Muscle of arm (tissue), 14 donors: ENCODE measurements around the gene TBC1D9. TPM values are rescaled to one million over a fixed set of nuclear protein-coding genes. Genes with fewer than 3 reads are reported as not detected.
A peak's percentile ranks its signal among the peaks of the same experiment; 100 is the strongest.
"Not testable (repeated sequence)": the region's sequence is repeated elsewhere in the genome, so short reads cannot be mapped to it uniquely, and the experiment has no call there.

Experiments used
- DNase-seq: peaks from one replicate; pipeline ENCODE4 v3.0.0-alpha.2; 2013
- long read RNA-seq, 11 donors: transcript quantifications; one replicate each; lab custom pipeline, GENCODE V29; 2026
- polyA plus RNA-seq, 12 donors: library from polyadenylated mRNA; unstranded; fragments of 120-200 nt; gene quantifications; one replicate each; pipeline ENCODE4 v1.2.1, GENCODE V29; 2013; ENCODE audit not compliant: insufficient read length in 12 of 12

The TBC1D9 gene
- 10 to 100 TPM in 11 of 12 donors, not detected in 1; 14.8 to 27.7 (median 19.3) TPM for polyA plus RNA-seq
- long read RNA-seq, donor 1, partial matches to known transcripts, result 5 of 5 reads
- long read RNA-seq, donor 1, other reads (novel, unspliced or antisense), result 0 of 5 reads
- long read RNA-seq, donor 2, full-length matches to known transcripts, result 4 of 4 reads
- long read RNA-seq, donor 2, partial matches to known transcripts, result 0 of 4 reads
- long read RNA-seq, donor 2, other reads (novel, unspliced or antisense), result 0 of 4 reads
- long read RNA-seq, donor 3, result 0 reads
- long read RNA-seq, donor 4, result 0 reads
- long read RNA-seq, donor 5, result 0 reads
- long read RNA-seq, donor 6, full-length matches to known transcripts, result 4 of 4 reads
- long read RNA-seq, donor 6, partial matches to known transcripts, result 0 of 4 reads
- long read RNA-seq, donor 6, other reads (novel, unspliced or antisense), result 0 of 4 reads
- long read RNA-seq, donor 7, result 0 reads
- long read RNA-seq, donor 8, result 0 reads
- long read RNA-seq, donor 9, result 0 reads
- long read RNA-seq, donor 10, result 0 reads
- long read RNA-seq, donor 11, result 0 reads

GRCh38 chr4:140756319-140757231 lies at the start of gene TBC1D9:
Gene TBC1D9 (minus strand): TSS chr4:140756385. CDS start chr4:140756045, 340 bp downstream.
- DNase-seq, result peak; percentile 86

DNA sequence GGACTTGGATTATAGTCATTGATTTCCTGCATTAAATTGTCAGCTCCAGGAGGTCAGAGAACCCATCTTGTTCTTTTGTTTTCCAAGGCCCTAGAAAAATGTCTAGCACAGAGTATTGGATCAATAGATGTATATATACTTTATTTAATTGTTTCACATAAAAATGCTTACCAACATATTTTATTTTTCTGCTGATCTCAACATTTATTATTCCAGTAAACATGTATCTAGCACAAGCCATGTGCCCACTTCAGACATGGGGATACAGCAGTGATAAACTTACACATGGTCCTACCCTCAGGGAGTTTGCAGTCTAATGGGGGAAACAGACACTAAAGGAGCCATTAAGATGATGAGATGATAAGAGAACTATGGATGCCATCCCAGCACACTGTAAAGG lies 49.1 kb upstream of the TBC1D9 start:
- no peak for DNase-seq

DNA sequence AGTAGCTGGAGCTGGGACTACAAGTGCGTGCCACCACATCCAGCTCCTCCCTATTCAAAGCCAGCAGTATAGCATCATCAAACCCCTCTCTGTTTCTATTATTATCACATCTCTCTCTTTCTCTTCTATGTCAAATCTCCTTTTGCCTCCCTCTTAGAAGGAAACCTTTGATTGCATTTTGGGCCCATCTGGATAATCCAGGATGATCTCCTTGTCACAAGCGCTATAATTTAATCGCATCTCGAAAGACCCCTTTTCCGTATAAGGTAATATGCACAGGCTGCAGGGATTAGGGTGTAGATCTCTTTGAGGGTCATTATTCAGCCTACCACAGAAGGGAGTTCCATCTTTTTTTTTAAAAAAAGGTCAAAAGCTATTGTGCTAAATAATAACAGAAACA lies 46.4 kb upstream of the TBC1D9 start:
- no peak for DNase-seq

DNA sequence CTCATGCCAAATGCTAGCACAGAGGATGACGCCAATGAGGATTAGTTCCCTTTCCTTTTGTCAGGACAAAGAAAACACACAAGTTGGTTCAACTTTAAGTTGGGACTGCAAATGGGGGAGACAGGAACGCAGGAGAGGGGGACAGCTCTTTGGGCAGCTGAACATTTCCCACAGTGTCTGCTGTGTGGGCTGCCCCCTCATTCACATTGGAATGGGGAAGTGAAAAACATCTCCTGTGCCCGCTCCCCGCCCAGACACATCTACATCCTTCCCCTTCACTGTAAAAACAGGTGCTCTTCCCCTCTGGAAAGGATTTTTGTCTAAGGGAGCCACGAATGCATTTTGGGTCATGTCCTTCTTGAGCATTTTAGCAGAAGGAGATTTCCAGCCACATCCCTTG lies 44.5 kb upstream of the TBC1D9 start:
- no peak for DNase-seq

DNA sequence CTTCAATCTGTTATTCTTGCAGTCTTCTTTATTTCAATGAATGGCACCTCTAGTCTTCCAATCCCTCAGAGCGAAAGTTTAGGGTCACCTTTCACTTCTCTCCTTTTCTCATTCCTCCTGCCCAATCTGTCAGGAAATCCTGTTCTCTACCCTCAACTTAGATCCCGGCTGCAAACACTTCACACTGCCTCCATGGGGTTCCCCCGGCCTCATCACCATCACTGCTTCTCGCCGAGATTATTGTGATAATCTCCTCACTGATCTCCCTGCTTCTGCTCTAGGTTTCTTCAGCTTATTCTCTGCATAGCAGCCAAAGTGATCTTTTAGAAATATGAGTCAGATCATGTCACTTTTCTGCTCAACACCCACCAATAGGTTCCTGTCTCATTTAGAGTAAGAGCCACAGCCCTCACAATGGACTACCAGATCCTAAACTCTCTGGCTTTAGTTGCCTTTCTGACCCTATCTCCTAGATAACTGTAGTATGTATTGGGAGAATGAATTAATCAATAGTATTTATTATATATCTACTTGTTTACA lies 43.6 kb upstream of the TBC1D9 start:
- DNase-seq, result no peak

GRCh38 chr4:140793291-140793690 lies 37.1 kb upstream of the TBC1D9 start:
- DNase-seq, result no peak

GRCh38 chr4:140790765-140791164 lies 34.6 kb upstream of the TBC1D9 start:
- DNase-seq, result no peak

- no peak for DNase-seq
Measured at GRCh38 chr4:140790171-140790570, 34.0 kb upstream of the TBC1D9 start.

GRCh38 chr4:140789759-140790158 lies 33.6 kb upstream of the TBC1D9 start:
- no peak for DNase-seq

GRCh38 chr4:140782787-140783186 lies 26.6 kb upstream of the TBC1D9 start:
- not testable (repeated sequence) for DNase-seq

GRCh38 chr4:140781596-140781995 lies 25.4 kb upstream of the TBC1D9 start:
- no peak for DNase-seq

DNA sequence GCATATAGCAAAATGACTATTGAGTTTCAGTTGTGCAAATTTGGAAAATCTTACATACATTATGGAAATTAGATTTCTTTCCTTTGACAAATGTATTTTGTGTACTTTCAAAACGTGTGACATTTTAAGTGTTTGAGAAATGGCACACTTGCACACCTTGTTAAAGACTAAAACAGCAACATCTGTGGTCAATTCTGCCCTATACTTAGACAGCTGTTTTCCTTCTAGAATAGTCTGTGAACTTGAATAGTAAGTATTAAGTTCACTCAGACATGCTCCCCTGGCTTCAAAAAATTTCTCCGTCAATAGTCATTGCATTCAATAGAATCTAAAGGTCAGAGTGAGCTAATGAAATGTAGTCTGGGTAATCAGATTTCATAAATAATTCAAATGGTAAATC lies 21.7 kb upstream of the TBC1D9 start:
- DNase-seq, result no peak

DNA sequence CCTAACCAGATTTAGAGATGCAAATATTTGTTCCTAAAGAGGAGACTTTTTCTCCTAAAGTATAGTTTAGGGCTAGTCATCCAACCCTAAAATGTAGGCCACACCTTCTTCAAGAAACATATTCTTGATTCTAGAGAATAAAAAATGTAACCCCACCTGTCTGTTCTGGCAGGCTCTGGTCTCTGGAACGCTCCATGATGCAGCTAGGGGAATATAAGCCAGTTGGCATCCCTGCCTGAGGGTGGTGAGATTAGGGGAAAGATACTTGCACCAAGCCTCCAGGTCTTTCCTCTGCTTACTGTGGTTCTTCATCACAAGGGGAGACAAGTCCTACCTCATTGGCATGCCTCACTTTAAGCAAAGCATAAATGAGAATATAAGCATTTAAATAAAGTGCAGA lies 21.2 kb upstream of the TBC1D9 start:
- no peak for DNase-seq

- no peak for DNase-seq
Measured at GRCh38 chr4:140776556-140776955, 20.4 kb upstream of the TBC1D9 start.

DNA sequence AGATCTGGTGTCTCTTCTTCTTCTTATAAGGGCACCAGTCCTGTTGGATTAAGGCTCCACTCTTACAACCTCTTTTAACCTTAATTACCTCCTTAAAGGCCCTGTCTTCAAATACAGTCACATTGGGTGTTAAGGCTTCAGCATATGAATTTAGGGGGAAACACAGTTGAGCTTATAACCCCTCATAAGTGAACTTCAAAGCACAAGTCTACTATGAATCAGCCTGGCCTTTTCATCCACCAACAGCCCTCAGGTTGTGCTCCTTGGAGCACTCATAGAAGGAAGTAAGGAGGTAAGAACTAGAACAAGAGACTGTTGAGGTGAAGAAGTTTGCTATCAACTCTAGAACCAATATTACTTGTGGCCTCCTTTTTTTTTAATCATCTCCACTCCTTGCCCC lies 18.8 kb upstream of the TBC1D9 start:
- no peak for DNase-seq

- no peak for DNase-seq
Measured at GRCh38 chr4:140774510-140774909, 18.3 kb upstream of the TBC1D9 start.

GRCh38 chr4:140769209-140769608 lies 13.0 kb upstream of the TBC1D9 start:
- no peak for DNase-seq

GRCh38 chr4:140764785-140765392 lies 8.7 kb upstream of the TBC1D9 start:
- DNase-seq, result no peak

GRCh38 chr4:140762202-140762601 lies 6.0 kb upstream of the TBC1D9 start:
- no peak for DNase-seq

DNA sequence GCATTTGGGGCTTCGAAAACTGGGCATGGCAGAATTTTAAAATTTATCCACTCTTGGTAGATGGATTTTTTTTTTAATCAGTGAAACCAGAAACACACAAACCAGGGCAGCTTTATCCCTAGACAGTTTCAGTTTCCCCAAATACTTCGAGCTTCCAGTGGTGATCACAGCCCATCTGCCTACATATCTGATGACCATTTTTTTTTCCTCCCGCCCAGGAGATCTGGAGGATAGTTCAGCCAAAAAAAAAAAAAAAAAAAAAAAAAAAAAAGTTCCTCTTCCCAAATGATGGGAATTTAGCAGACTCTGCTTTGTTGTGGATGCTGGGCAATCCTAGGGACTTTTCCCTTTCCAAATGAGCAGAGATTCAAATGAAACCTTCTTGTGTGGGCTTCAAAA lies 1.0 kb upstream of the TBC1D9 start:
- DNase-seq, result no peak

- peak; percentile 47 for DNase-seq
Measured at GRCh38 chr4:140755774-140756318, 339 bp downstream of the TBC1D9 start.
